Measurements from ENCODE around the gene PPM1D. TPM values are rescaled to one million over a fixed set of nuclear protein-coding genes. Genes with fewer than 3 reads are reported as not detected.

The PPM1D gene
- total RNA-seq, 1 experiment from 2014 or later: 10.4 TPM

- no peak overlapping the region for H3K27ac ChIP-seq
- H2AFZ ChIP-seq: no peak overlapping the region
Measured at GRCh38 chr17:60712675-60713074, 112.7 kb downstream of the PPM1D start.

DNA sequence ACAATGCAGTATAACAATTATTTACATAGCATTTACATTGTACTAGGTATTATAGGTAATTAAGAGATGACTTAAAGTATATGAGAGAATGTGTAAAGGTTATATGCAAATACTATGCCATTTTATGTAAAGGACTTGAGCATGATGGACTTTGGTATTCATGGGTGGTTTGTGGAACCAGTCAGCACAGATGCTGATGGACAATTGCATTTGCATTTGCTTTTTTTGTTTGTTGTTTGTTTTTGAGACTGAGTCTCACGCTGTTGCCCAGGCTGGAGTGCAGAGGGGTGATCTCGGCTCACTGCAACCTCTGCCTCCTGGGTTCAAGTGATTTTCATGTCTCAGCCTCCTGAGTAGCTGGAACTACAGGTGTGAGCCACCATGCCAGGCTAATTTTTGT is 113.6 kb downstream of the PPM1D start:
- BruUV-seq (replicated peaks): no TSS peak
- no peak overlapping the region for H3K4me3 ChIP-seq
- no peaks in the 10 kb centered on the region for H3F3A ChIP-seq (ENCODE audit: insufficient read depth, low read depth)
- TF ChIP-seq, protein P1, sequence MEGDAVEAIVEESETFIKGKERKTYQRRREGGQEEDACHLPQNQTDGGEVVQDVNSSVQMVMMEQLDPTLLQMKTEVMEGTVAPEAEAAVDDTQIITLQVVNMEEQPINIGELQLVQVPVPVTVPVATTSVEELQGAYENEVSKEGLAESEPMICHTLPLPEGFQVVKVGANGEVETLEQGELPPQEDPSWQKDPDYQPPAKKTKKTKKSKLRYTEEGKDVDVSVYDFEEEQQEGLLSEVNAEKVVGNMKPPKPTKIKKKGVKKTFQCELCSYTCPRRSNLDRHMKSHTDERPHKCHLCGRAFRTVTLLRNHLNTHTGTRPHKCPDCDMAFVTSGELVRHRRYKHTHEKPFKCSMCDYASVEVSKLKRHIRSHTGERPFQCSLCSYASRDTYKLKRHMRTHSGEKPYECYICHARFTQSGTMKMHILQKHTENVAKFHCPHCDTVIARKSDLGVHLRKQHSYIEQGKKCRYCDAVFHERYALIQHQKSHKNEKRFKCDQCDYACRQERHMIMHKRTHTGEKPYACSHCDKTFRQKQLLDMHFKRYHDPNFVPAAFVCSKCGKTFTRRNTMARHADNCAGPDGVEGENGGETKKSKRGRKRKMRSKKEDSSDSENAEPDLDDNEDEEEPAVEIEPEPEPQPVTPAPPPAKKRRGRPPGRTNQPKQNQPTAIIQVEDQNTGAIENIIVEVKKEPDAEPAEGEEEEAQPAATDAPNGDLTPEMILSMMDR (conservative IDR thresholded peaks at IDR 0.05): no peak
- TF ChIP-seq EZH2 (IDR thresholded peaks at IDR 0.05; ENCODE audit: low read depth): no peak
- H4K20me1 ChIP-seq (ENCODE audit: insufficient read depth): no peaks in the 10 kb centered on the region
- no peak overlapping the region for H3K27ac ChIP-seq
- H3K9me2 ChIP-seq (ENCODE audit: insufficient read depth): no peaks in the 10 kb centered on the region
- no peak for DNase-seq
- H3K4me1 ChIP-seq (replicated peaks; ENCODE audit: insufficient read depth): no peaks in the 10 kb centered on the region
- H3K9me3 ChIP-seq (ENCODE audit: insufficient read depth, low read depth): no peaks in the 10 kb centered on the region
- H3K4me2 ChIP-seq: no peak overlapping the region
- POLR2A ChIA-PET (ENCODE audit: unreplicated experiment): interaction anchor here (0.6 kb wide), 1 partner anchor 357 kb away, joined by 5 read pairs; no protein-coding TSS in a partner anchor
- intact Hi-C loops (cut with micrococcal nuclease; ENCODE audit: unreplicated experiment): no loop called here
- no peaks in the 10 kb centered on the region for H3K27me3 ChIP-seq (ENCODE audit: insufficient read depth, low read depth)
- CTCF ChIA-PET: no interaction called here
- no peaks in the 10 kb centered on the region for H3K79me2 ChIP-seq (ENCODE audit: low read depth)
- H2AFZ ChIP-seq: no peak overlapping the region
- H3K36me3 ChIP-seq (ENCODE audit: low read depth): no peaks in the 10 kb centered on the region

More at GRCh38 chr17:60712675-60713074, 112.7 kb downstream of the PPM1D start:
- intact Hi-C loops (cut with micrococcal nuclease; ENCODE audit: unreplicated experiment): no loop called here
- H3K79me2 ChIP-seq (ENCODE audit: low read depth): no peaks in the 10 kb centered on the region
- no peak overlapping the region for H3K4me3 ChIP-seq
- H3K9me3 ChIP-seq (ENCODE audit: insufficient read depth, low read depth): no peaks in the 10 kb centered on the region
- no peaks in the 10 kb centered on the region for H3K27me3 ChIP-seq (ENCODE audit: insufficient read depth, low read depth)
- DNase-seq: no peak
- TF ChIP-seq, protein P1 (conservative IDR thresholded peaks at IDR 0.05): no peak
- TF ChIP-seq EZH2 (IDR thresholded peaks at IDR 0.05; ENCODE audit: low read depth): no peak
- no peaks in the 10 kb centered on the region for H3K9me2 ChIP-seq (ENCODE audit: insufficient read depth)
- no peaks in the 10 kb centered on the region for H3F3A ChIP-seq (ENCODE audit: insufficient read depth, low read depth)
- no peaks in the 10 kb centered on the region for H3K36me3 ChIP-seq (ENCODE audit: low read depth)
- ChIA-PET CTCF (interaction anchor here (0.6 to 0.8 kb wide), 2 partner anchors 35 to 139 kb away, joined by 3 to 6 read pairs; no protein-coding TSS in a partner anchor), POLR2A (ENCODE audit: unreplicated experiment) (interaction anchor here (0.6 kb wide), 1 partner anchor 358 kb away, joined by 5 read pairs; no protein-coding TSS in a partner anchor)
- no TSS peak for BruUV-seq (replicated peaks)
- H3K4me2 ChIP-seq: no peak overlapping the region
- H3K4me1 ChIP-seq (replicated peaks; ENCODE audit: insufficient read depth): no peaks in the 10 kb centered on the region
- no peaks in the 10 kb centered on the region for H4K20me1 ChIP-seq (ENCODE audit: insufficient read depth)

Other genes with a start within 250 kb of the PPM1D start
- 32.3 and 32.6 TPM in 2 replicates for gene USP32, start 208.1 kb upstream of the PPM1D start, total RNA-seq (2021)
- not detected in 2 replicates for gene CHCT1, start 177.7 kb upstream of the PPM1D start, total RNA-seq (2021)
- 27.5 and 32.5 TPM in 2 replicates for gene APPBP2, start 74.0 kb upstream of the PPM1D start, total RNA-seq (2021)
- 25.4 and 26.0 TPM in 2 replicates for gene BCAS3, start 77.7 kb downstream of the PPM1D start, total RNA-seq (2021)

All from PC-9 (cell line).